HG03521 (cell line): ENCODE data around the gene SLC37A2.
"Not testable (repeated sequence)": the region's sequence is repeated elsewhere in the genome, so short reads cannot be mapped to it uniquely, and the experiment has no call there.

Experiments
- ATAC-seq: cut with Tn5 transposase; IDR thresholded peaks from one replicate; pipeline ENCODE4 v1.9.1; 2021; ENCODE audit warnings: mild to moderate bottlenecking, moderate library complexity; ENCODE audit not compliant: unreplicated experiment

Gene SLC37A2

DNA sequence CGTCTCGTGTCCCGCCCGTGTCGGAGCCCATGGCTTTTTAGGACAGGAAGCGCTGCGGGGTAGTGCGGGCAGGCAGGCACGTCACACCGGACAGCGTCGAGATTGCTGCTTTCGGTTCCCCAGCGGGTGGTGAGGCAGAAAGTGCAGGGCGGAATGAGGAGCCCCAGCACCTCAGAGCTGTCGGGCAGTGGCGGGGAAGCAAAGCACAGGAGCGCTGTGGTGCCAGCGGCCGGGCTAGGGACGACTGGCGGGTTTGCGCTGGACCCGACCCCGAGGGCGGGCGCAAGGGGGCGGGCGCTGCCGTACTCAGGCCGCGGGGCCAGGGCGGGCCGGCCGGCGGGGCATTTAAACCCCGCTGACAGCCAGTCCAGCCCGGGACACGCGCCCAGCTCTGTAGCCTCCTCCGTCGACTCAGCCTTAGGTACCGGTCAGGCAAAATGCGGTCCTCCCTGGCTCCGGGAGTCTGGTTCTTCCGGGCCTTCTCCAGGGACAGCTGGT is at the start of gene SLC37A2:
SLC37A2 (plus strand) TSS at position 375 of the 498 bp plus-strand sequence; CDS start at position 438, 63 bp downstream.
- ATAC-seq, result peak; percentile 93

DNA sequence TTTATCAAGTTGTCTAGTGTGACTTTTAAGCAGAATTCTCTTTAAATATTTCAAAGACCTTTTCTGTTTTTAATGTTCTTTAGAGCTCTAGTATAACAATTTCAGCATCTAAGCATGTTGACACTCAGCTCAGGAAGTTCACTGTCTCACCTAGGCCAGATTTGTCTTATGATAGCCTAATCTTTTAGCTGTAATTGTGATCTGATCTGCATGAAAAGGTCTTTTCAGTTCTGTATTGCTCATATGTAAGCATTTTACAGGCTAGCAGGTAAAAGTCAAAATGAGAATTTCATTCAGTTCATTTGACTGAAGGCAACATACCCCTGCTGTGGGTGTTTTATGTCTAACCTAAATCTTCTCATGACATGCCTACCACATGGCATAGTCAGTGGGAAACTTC is 46.7 kb upstream of the SLC37A2 start:
- ATAC-seq, result no peak

DNA sequence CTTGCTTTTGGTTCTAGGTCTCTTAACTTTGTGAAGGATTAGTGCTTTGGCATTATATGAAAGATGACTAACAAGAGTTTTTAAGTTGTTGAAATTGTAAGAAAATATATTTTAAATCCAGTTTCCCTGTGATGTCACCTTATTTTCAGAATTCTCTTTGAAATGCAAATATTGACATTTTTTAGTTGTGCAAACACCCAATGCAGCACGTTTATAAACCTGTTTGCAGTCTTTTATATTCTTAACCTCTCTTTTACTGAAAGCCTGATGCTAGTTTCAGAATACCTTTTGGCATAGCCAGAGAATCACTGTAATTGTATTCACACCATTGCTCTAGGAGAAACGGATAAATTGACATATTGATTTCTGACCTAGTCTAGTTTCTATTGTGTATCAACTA is 42.8 kb upstream of the SLC37A2 start:
- ATAC-seq, result no peak

DNA sequence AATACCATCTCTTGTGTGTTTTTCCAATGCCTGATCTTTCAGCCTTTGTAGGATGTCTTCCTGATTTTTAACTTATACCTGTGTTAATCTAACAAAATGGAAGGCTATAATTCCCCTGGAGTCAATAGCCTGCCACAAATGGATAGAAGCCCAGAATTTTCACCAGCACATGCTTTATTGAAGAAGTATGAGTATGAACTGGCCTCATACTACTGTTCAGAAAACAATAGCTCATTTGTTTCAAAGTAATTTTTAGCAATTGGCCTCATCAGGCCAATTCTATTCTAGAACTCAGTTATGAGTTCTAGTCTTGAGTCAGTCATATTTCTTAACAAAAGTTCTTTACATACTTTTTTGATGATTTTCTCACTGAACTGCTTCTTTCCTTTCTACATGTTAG is 40.6 kb upstream of the SLC37A2 start:
- no peak for ATAC-seq

DNA sequence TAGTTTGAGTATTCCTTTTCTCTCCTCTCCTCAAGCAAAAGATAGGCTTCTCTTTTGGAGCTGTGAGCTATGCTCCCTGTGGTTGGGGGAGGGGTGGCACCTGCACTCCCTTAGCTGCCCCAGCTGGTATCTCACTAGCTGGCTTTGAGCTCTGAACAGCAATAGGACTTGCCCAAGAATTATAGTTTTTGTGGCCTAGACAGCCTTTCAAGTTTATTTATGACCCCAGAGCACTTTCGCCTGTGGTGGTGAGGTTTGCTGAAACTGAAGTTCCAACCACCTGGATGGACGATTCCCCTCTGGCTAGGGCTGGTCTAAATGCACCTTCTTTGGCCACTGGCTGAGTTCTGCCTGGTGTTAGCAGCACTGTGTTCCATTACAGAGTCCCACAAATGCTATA is 37.1 kb upstream of the SLC37A2 start:
- no peak for ATAC-seq

DNA sequence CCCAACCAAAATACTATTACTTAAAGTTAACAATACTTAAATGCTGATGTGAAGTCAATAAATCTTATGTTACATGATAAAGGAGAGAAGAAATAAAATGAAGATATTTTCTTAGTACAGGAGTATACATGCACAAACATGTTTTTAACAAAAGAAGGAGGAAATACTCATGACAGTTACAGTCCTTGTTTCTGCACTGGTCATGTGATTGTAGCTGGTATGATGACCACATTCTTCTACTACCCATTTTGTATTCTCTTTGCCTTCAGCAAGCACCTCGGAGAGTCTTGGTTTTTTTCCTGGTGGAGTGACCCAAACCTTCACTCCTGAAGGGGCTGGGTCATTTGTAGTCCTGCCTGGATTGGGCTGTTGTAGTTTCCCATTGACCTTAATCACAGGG is 33.7 kb upstream of the SLC37A2 start:
- ATAC-seq, result not testable (repeated sequence)

DNA sequence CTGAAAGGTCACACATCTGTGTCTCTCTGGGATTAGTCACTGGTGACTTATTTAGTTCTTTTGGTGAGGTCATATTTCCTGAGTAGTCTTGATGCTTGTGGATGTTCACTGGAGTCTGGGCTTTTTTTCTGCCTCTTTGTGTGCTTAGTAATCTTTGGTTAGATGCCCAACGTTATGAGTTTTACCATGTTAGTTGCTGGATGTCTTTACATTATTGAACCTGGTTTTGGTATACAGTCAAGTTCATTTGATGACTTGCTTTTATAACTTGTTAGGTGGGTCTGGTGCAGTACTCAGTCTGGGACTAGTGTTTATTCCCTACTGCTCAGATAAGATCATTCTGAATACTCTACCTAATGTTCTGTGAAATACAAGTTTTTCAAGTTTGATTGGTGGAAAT is 26.2 kb upstream of the SLC37A2 start:
- ATAC-seq, result no peak

DNA sequence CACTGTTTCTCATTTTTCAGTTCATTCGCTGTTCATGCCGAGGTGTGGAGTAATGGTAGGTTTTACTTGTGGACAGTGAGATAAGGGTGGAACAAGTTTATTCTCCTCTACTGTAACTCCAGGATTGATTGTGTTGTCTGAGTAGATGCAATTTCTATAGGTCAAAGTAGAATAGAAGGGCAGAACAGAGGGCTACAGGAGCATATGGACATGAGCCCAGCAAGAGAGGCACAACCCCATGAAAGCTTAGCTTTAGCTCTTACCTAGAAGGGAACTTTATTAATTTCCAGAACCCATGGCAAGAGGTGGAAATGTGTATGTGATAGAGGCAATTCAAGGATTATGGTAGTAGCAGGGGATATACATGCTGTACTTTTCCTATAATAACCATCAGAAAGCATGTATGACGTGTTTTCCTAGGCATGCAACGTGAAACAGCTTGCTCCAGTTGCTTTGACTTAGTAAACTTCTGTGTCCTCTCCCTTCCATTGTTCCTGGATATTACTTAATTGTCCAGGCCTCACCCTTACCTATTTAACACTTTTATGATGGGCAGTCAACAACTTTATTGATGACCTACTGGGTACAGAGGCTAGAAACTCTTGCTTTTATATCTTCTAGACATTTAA is 13.8 kb upstream of the SLC37A2 start:
- no peak for ATAC-seq

DNA sequence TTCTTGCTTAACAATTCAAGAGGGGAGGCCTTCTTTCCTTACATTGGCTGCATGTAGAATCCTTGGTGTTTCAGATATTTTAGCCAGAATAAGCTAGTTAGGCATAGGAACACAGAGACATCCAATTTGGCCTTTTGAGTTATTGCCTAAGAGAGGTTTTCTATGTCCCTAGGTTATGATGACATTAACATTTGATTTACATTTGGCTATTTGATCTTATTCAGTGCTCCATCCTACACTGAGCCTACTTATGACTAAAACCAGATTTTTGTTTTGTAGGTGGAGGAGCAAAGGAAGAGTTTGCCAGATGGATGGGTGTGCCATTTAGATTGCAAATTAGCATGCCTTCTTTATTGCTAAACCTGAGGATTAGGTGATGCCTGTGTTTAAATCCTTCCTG is 11.1 kb upstream of the SLC37A2 start:
- ATAC-seq, result no peak

DNA sequence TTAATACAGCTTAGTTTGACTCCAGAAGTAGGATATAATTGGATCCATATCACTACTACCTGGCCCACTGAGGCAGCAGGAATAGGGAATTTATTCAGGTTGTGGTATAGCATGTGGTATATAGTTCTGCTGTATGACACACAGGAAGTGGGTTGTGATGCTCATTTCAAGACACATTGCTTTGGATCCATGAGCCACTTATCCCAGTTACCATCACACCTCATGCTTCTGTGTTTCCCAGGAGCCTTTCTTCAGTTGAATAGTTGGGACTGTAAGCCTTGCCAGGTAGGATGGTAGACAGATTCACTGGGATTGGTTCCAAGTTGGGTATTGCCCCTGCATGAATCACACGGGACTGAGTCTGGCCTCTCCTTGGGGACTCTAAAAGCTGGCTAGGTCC is 9.9 kb upstream of the SLC37A2 start:
- no peak for ATAC-seq

DNA sequence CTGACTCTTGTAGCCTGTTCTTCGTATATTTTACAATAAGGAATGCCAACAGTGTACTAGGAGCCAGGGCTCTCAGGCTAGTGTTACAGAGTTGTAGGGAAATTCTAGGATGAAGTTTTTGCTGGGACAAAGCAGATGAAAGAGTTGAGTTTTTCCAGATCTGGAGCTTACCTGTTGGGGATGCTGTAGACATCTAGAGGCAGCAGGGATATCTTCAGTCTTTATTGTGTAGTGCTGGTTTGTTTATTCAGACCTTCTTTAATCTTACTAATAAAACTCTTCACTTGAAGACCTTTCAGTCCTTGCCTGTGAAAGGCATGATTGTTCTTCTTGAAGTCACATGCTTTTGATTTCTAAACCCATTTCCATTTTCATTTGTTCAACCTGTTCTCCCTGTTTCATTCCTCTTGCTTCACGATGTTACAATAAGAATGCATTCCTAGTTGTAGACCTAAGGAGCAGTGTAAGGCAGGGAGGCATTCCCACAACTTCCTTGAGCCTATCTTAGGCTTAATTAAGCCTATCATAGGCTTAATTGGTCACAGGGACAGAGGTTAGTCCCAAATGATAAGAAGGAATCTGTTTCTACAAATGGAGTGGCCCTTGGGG is 7.9 kb upstream of the SLC37A2 start:
- ATAC-seq, result no peak

DNA sequence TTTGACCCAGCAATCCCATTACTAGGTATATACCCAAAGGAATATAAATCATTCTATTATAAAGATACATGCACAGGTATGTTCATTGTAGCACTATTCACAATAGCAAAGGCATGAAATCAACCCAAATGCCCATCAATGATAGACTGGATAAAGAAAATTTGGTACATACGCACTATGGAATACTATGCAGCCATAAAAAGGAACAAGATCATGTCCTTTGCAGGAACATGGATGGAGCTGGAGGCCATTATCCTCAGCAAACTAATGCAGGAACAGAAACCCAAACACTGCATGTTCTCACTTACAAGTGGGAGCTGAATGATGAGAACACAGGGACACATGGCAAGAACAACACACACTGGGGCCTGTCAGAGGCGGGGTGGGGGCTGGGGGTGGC is 7.0 kb upstream of the SLC37A2 start:
- ATAC-seq, result not testable (repeated sequence)

DNA sequence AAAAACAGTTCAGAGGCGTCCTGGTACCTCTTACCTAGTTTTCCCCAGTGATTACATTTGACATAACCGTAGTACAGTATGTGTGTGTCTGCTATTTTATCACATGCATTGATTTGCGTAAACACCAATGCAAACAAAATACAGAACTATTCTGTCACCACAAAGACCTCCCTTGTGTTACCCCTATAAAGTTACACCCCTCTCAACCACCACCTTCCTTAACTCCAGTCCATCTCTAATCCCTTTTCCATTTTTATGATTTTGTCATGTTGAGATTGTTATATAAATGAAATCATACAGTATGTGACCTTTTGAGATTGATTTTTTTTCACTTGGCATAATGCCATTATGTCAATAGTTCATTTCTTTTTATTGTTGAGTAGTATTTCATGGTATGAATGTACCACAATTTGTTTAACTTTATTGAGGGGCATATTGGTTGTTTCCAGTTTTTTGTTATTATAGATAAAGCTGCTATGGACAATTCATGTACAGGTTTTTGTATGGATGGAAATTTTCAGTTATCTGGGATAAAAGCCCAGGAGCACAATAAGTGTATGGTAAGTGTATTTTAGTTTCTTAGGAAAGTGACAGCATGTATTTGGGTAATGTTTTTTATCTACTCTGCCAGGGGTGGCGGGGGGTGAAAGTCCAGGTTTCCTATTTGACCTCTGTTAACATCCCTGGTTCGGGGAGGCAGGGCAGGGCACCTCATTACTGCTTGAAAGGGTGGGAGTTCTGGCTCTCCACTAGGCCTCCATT is 6.0 kb upstream of the SLC37A2 start:
- ATAC-seq, result no peak

DNA sequence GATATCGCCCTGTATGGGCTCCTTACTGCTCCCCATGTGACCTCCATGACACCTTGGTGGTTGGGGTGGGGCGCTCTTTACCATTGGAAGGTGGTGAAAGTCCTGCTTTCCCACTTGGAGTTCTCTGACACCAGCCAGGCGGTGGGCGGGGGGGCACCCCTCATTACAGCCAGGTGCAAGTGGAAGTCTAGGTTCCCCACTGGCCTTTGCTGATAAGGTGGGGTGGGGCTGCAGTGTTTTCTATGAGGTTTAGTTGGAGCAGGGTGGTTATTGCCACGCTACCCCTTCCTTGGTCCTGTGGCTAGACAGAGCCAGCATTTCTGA is 5.5 kb upstream of the SLC37A2 start:
- ATAC-seq, result no peak

DNA sequence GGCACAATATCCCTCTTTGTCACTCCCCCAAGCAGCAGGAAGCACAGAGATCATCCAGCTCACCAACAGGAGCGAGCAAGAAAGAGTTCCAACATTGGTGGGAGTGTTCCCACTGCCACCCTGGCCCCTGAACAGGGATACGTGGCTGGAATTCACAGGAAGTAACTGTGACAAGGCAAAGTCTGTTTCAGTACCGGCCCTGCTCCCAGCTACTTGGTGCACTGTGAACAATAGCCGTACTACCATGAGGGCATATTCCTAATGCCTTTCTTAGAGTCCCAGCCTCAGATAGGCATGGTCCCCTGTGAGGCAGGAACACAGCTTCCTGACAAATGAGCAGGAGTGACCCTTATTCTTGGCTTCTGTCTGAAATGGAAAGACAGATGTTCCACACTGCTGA is 1.8 kb upstream of the SLC37A2 start:
- ATAC-seq, result no peak

DNA sequence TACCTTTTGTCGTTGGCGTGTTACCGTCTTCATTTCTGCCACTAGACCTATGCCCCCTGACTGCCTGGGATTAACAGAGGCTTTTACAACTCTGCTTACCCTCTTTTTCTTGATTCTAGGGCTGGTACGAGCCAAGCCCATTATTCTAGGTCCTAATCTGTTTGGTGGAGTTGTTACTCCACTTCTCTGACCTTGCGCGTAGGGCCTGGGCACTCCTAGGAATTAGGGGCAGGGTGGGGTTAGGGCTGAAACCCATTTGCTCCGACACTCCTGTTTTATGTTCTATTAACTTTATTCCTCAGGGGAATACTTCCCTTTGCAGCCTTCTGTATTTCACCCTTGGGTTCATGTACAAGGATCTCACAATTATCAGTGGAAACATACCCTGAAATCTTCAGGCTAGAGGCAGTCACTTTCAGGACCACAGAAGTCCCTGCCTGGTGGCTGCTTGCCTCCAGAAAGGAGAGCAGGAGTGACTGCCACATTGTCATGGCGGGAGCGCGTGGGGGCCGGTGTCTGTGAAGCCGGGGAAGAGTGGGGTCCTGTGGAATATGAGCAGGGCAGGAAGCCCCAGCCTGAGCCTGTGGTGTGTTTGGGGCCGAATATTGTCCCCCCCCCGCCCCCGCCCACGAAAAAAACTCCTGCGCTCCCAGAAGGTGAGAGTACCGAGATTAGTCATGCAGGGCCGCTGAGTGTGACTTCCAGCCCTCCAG is 731 bp upstream of the SLC37A2 start:
- ATAC-seq, result no peak

DNA sequence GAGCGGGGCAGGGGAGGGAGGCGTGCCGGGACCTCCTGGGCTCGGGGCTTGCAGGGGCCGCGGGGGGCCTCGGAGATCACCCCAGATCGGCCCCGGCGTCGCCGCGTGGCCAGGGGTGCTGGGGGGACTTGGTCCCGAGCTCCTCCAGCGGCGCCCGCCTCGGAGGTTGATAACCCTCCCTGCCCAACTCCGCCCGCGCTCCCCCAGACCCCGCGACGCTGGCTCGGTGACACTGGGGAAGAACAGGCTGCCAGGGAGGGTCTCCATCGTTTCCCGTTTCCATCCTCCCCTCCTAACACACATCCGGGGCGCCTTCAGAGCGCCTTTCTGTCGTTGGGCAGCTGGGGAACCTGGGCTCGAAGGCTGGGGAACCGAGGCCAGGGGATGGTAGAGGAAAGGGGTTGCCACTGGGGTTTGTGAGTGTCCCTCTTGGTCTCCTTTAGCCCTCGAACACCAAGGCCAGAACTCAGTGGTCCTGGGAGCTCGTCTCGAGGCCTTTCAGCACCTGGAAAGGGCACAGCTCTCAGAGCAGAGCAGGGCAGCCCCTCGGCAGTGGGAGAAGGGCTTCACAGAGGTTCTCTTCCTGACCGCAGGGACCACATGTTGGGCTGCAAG is 431 bp downstream of the SLC37A2 start:
- ATAC-seq, result peak; percentile 12

DNA sequence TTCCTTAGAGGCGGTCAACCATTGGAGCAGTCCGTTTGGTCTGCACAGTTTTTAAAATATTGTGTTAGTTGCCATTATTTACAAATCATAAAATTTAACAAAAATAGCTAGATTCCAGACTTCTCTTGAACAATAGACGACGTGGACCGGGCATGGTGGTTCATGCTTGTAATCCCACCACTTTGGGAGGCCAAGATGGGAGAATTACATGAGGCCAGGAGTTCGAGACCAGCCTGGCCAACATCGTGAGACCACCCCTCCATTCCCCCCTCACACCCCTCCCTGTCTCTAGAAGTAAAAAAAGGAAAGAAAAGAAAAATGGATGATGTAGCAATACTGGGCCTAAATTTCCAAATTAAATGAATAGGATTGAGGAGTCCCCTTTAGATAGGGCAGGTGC is 965 bp downstream of the SLC37A2 start:
- ATAC-seq, result no peak

DNA sequence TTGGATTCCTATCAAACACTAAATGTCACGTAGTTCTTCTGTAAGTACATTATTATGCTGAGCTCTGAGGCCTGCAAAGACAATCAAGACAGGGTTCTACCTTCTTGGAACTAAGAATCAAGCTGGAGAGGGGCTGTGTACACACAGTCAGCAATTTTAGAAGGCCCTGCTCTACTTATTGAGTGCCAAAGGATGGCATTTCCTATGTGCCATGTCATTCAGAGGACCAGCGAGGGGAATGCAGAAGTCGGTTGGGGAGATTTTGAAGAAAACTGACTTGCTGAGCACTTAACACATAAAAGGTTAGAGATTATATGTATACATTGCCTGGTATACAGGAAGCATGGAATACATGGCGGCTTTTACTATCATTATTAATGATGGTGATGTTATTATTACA is 5.3 kb downstream of the SLC37A2 start:
- no peak for ATAC-seq

DNA sequence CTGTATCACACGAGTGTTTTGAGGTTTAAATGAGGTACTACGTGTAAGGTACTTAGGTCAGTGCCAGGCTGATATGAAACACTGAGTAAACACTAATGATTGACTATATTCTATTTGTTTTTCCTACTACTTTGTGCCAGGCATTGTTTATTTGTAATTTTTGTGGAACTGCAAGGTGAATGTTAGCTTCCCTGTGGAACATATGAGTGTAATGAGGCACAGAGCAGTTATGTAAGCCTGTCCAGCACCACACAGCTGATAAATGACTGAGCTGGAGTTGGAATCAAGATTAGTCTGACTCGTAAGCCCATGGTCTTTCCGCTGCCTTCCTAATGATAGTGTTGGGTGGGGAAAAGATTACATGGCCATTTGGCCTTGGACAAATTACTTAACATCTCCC is 5.9 kb downstream of the SLC37A2 start:
- ATAC-seq, result no peak

DNA sequence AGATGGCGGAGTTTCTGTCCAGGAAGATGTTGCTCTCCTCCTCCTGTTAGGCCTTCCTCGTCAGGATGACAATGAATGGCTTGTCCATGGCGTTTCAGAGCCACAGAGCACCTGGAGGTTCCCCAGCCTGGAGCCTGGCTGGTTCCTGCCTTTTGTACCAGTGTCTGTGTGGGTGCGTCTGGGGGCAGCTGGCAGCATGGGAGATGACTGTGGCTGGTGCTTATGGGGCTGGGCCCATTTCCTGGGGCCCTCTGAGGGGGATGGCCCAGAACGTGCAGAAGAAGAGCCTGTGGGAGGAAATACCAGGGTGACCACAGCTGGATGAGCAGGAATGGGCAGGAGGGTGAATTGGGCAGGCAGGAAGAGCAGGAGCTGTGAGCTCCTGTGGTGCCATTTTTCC is 6.7 kb downstream of the SLC37A2 start:
- ATAC-seq, result no peak
